NB4 (cell line): ENCODE measurements around the gene RASGRP3.

ENCODE experiments used
- MYC ChIP-seq: IDR thresholded peaks from 2 replicates; pipeline ENCODE4 v1.6.1; 2011; ENCODE audit warnings: low read depth, low read length
- POLR2A ChIP-seq: IDR thresholded peaks from 2 replicates; pipeline ENCODE4 v1.6.1; 2011; ENCODE audit warnings: mild to moderate bottlenecking; ENCODE audit not compliant: insufficient read length; ENCODE audit errors: extremely low read depth
- TF ChIP-seq, protein P1 (sequence below): IDR thresholded peaks from one replicate; pipeline ENCODE4 v1.5.1; 2012; ENCODE audit warnings: low read depth, low read length

DNA sequence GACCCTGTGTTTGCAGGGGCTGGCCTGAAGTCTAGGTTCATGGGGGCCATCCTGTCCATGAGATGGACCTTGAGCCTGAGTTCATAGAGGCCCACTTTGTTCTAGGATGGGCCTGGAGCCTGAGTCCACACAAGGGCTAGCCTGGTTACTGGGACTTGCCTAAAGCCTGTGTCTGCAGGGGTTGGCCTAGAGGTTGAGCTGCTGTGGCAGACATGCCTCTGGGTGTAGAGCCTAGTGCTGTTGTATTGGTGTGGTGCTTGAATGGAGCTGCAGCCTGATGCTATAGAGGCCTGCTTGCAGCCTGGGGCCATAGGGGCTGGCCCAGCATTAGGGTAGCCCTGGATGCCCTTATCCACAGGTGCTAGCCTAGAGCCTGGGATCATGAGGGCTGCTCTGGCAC, 23.9 kb upstream of the RASGRP3 start:
- TF ChIP-seq POLR2A (no peak), MYC (no peak)
- TF ChIP-seq, protein P1, sequence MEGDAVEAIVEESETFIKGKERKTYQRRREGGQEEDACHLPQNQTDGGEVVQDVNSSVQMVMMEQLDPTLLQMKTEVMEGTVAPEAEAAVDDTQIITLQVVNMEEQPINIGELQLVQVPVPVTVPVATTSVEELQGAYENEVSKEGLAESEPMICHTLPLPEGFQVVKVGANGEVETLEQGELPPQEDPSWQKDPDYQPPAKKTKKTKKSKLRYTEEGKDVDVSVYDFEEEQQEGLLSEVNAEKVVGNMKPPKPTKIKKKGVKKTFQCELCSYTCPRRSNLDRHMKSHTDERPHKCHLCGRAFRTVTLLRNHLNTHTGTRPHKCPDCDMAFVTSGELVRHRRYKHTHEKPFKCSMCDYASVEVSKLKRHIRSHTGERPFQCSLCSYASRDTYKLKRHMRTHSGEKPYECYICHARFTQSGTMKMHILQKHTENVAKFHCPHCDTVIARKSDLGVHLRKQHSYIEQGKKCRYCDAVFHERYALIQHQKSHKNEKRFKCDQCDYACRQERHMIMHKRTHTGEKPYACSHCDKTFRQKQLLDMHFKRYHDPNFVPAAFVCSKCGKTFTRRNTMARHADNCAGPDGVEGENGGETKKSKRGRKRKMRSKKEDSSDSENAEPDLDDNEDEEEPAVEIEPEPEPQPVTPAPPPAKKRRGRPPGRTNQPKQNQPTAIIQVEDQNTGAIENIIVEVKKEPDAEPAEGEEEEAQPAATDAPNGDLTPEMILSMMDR = no peak
